Hypothalamus (tissue), 51 donors: ENCODE results near the gene ZNF791.
A peak's percentile ranks its signal among the peaks of the same experiment; 100 is the strongest.
"Not testable (repeated sequence)": the region's sequence is repeated elsewhere in the genome, so short reads cannot be mapped to it uniquely, and the experiment has no call there.

Experiments used
- DNase-seq, 51 donors: peaks; one replicate each; lab custom pipeline; 2025; lab: John Stamatoyannopoulos, UW

Gene ZNF791

GRCh38 chr19:12665671-12666264, 55.0 kb downstream of the ZNF791 start:
- no peak for DNase-seq

GRCh38 chr19:12666265-12667048, 55.7 kb downstream of the ZNF791 start, which contains the start of the genes MAN2B1 and WDR83:
TSS of gene MAN2B1 (minus strand) at chr19:12666742. CDS start at chr19:12666701, 41 bp downstream.
TSS of gene WDR83 (plus strand) at chr19:12666807. CDS start at chr19:12669791, 2,984 bp downstream.
- peak in 49 of 51 donors; percentile 20 to 82 (median 55) for DNase-seq

DNA sequence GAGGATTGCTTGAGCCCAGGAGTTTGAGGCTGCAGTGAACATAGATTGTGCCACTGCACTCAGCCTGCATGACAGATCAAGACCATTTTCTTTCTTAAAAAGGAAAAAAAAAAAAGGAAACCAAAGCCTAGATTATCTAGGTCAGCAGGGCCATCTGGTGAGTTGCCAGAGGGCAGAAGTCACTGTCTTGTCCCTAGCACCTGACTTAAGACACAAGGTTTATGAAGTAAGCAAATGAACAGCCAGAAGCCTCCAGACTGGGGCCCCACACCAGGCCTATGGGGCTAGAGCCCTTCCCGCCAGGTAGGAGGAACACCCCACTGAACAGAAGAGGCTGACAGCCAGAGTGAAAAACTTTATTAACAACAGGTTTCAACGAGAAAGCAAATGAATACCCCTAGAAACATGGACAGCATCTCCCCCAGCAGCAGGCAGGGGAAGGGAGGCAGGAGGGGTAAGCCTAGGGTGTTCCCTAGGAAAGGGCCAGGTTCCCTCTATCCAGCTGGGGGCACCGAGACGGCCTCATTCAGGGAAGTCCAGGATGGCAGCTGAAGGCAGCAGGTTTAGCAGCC, 57.1 kb downstream of the ZNF791 start:
- DNase-seq, result no peak

DNA sequence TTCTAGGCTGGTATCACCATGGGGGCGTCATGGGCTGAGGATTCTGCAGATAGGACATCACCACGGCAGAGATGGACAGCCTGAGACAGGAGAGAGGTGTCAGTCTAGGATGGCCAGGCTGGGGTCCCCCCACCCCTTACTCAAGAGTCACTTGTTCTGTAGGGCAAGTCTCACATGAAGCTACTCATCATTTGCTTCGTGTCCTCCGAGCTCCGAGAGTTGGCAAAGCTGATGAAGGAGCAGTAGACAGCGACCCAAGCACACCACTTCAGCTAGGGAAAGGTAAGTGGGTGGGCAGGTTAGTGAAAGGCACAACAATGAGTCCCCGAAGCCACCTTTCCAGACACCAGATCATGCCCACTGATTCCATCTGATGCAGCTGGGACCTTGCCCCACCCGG, 57.6 kb downstream of the ZNF791 start:
- no peak for DNase-seq

DNA sequence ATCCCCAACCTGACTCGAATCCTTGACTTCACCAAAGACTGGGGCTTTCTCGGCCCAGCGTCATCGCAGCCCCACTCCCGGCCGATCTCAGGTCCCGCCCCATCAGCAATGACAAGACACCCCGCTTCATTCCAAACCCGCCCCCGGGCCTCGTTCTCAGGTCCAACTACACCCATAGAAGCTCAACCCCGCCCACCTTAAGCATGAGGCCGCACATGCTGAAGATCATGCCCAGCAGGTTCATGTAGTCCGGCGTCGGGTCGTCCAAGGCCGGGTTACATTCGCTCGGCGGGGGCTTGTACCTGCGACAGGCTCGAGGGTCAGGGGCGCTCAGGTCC, 58.2 kb downstream of the ZNF791 start:
- peak in 26 of 51 donors; percentile 35 to 82 (median 60) for DNase-seq

DNA sequence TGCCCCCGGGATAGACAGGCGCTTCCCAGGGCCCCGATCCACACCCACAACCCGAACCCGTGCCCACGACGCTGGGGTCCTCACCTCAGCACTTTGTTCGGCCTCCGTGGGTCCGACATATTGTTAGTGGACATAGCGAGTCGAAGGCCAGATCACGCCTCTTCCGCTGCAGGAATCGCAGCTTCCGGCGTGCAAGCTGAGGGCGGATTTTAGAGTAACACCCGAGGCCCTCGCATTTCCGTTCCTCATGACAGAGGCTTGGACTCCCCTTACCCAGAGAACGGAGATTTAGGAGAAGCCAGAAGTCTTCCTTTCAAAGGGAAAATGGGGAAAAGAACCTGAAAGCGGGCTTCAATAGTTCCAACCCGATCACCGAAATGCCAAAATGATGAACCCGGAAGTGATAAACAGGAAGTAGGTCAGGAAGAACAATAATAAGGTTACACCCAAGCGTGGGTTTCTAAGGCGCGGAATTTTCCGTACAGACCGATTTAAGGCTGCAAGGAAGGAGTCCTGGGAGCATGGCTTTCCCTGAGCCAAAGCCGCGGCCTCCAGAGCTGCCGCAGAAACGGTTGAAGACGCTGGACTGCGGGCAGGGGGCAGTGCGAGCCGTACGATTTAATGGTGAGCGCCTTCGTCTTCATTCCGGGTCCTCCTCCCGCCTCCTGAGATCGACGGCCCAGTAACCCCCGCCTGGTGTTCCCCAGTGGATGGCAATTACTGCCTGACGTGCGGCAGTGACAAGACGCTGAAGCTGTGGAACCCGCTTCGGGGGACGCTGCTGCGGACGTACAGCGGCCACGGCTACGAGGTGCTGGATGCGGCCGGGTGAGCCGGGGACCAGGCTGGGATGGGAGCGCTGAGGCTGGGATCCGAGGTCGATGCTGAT, 58.8 kb downstream of the ZNF791 start:
- peak in 50 of 51 donors; percentile 34 to 97 (median 70) for DNase-seq

- no peak for DNase-seq
These were observed 59.6 kb downstream of the ZNF791 start for GRCh38 chr19:12670159-12670928.

DNA sequence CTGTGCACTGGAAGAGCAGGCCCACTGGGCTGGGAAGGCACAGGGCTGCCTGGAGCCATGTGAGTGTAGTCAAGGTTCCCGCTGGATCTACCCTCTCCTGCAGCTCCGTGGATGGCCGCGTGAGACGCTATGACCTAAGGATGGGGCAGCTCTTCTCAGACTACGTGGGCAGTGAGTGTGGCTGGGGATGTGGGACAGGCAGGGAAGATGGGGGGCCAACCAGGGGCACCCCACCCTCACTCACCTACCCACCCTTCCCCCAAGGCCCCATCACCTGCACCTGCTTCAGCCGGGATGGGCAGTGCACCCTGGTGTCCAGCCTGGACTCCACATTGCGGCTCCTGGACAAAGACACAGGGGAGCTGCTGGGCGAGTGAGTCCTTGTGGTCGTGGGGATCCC, 62.0 kb downstream of the ZNF791 start:
- no peak for DNase-seq

- no peak for DNase-seq
These were observed 64.7 kb downstream of the ZNF791 start for GRCh38 chr19:12675399-12675798.

- DNase-seq, result no peak
These were observed 65.2 kb downstream of the ZNF791 start for GRCh38 chr19:12675940-12676339.

DNA sequence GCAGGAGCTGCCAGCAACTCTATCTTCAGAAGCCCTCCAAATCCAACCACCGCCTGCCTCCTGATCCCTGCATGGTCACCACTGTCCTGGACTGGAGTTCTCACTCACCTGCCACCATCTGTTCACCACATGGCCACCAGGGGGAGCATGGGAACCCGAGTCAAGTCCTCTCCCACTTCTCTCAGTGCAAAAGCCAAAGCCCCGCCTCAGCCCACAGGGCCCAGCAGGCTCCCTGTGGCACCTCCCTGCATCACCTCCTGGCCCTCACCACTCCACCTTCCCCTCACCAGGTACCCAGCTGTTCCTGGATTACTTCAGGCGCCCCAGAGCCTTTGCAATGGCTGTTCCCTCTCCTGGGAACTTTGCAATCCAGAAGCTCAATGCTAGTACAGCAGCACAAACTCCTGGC, 65.7 kb downstream of the ZNF791 start:
- peak in 47 of 51 donors; percentile 4 to 78 (median 38) for DNase-seq

GRCh38 chr19:12676928-12677327, 66.2 kb downstream of the ZNF791 start:
- DNase-seq, result no peak

DNA sequence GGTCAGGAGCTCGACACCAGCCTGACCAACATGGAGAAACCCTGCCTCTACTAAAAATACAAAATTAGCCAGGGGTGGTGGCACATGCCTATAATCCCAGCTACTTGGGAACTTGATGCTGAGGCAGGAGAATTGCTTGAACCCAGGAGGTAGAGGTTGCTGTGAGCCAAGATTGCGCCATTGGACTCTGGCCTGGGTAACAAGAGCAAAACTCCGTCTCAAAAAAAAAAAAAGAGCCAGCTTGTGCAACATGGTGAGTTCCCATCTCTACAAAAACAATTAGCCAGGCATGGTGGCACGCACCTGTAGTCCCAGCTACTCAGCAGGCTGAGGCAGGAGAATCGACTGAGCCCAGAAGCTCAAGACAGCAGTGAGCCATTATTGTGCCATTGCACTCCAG, 67.3 kb downstream of the ZNF791 start:
- not testable (repeated sequence) for DNase-seq

DNA sequence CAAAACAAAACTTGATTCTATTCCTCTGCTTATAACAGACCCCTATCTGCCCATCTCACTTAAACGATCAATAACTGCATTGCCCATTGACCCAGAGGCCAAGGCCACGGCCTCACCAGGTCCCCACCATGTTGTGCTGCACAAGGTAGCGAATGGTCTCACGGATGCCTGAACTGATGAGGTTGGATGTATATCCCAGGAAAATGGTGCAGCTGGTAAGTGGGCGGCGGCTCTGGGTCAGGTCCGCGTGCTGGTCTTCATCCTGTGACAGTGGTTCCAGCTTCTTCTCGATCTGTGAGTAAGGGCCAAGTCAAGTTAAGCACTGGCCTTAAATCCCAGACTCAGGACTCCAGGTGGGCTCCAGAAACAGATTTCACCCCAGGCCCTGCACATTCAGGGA, 69.3 kb downstream of the ZNF791 start:
- DNase-seq, result no peak

- peak; percentile 23 to 94 (median 78) for DNase-seq
These were observed 70.6 kb downstream of the ZNF791 start, which contains the start of gene DHPS for GRCh38 chr19:12681074-12681987. TSS of gene DHPS (minus strand) at chr19:12681880. CDS start at chr19:12681766, 114 bp downstream.
